Gastrocnemius medialis (tissue), 4 donors: Measurements from ENCODE around the gene ADARB2. TPM values are rescaled to one million over a fixed set of nuclear protein-coding genes. Genes with fewer than 3 reads are reported as not detected.

Experiments used
- ATAC-seq, 2 donors: fragments of 150-250 bp; one replicate each; pipeline ENCODE4 v1.9.1; 2016
- DNase-seq, 2 donors: peaks; one replicate each; pipeline ENCODE4 v3.0.0-alpha.2; 2019
- H3K27ac ChIP-seq, 4 donors: fragments of 200-600 bp; sonication (generic); 1 replicate in 1 of 4; 2 replicates in 3 of 4; pipeline ENCODE4 v1.5.1; 2016 to 2018; ENCODE audit warnings: mild to moderate bottlenecking in 2 of 4, moderate library complexity in 1 of 4
- H3K27me3 ChIP-seq, 3 donors: fragments of 200-600 bp; sonication (generic) in 2 of 3; 1 replicate in 1 of 3; 2 replicates in 2 of 3; pipeline versions ENCODE4 v1.5.1 to v1.6.0; 2016 to 2019; ENCODE audit warnings: mild to moderate bottlenecking in 1 of 3, moderate library complexity in 1 of 3
- H3K36me3 ChIP-seq, 2 donors: fragments of 200-600 bp; sonication (generic) in 1 of 2; one replicate each; pipeline ENCODE4 v1.5.1; 2017 to 2018
- H3K4me1 ChIP-seq, 2 donors: fragments of 200-600 bp; sonication (generic) in 1 of 2; one replicate each; pipeline ENCODE4 v1.5.1; 2016 to 2017; ENCODE audit warnings: mild to moderate bottlenecking in 2 of 2
- H3K4me3 ChIP-seq, 4 donors: fragments of 200-600 bp; sonication (generic) in 3 of 4; 1 replicate in 1 of 4; 2 replicates in 3 of 4; pipeline ENCODE4 v1.5.1; 2016 to 2019; ENCODE audit warnings: mild to moderate bottlenecking in 2 of 4
- H3K9me3 ChIP-seq, 3 donors: fragments of 200-600 bp; sonication (generic) in 2 of 3; 1 replicate in 1 of 3; 2 replicates in 2 of 3; pipeline ENCODE4 v1.5.1; 2016 to 2019
- POLR2A ChIP-seq, 2 donors: fragments of 450-650 bp; IDR thresholded peaks; one replicate each; pipeline ENCODE4 v1.6.1; 2017; ENCODE audit warnings: antibody characterized with exemption in 2 of 2, mild to moderate bottlenecking in 2 of 2, moderate library complexity in 2 of 2
- in situ Hi-C, 4 donors: fragments of 200-750 bp; cut with MboI; loops; one replicate each; pipeline versions ENCODE4 v1.15.0 to v1.8.0; 2017; ENCODE audit warnings: low sequenced_read_pairs in 4 of 4
- intact Hi-C: fragments of 100-400 bp; cut with DNase I; formaldehyde crosslinking; loops from one replicate; pipeline ENCODE4 v1.15.1; 2023; ENCODE audit warnings: low total_unique reads
- total RNA-seq, 4 donors: library from RNA; depleted of rRNA; stranded (reverse); fragments of >200 nt; gene quantifications; one replicate each; pipeline versions ENCODE4 v1.1.0 to v1.2.3, GENCODE V29; 2016
- TF ChIP-seq, protein P1 (sequence below), 5 experiments: fragments of 450-650 bp in 3 of 5; fragments of 200-600 bp in 2 of 5; sonication (generic) in 2 of 5; IDR thresholded peaks in 4 of 5; conservative IDR thresholded peaks in 1 of 5; 1 replicate in 4 of 5; 2 replicates in 1 of 5; pipeline ENCODE4 v1.5.1; 2016 to 2019; ENCODE audit warnings: antibody characterized with exemption in 5 of 5, mild to moderate bottlenecking in 3 of 5, moderate library complexity in 3 of 5

Gene ADARB2
- total RNA-seq, 4 donors from 2014 or later = 0.07 to 0.87 (median 0.10) TPM

DNA sequence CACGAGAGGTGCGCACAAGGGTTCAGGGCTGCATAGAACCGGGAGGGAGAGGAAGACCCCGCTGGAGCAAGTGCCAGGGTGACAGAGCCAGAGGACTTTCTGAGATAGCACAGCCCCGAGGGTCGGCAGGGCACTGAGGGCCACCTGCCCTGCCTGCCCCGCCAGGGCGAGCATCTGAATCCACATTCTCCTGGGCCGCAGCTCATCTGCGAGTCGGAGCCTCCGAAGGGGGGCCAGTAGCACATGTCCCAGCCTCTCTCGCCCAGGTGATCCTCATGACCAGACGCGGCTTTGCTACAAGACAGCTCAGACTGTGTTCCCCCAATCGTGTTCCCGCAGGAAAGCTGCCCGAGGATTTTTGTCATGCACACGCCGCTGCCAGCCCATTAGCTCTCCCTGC lies 71.2 kb downstream of the ADARB2 start:
- no peak for TF ChIP-seq POLR2A (IDR thresholded peaks at IDR 0.05)
- TF ChIP-seq, protein P1, sequence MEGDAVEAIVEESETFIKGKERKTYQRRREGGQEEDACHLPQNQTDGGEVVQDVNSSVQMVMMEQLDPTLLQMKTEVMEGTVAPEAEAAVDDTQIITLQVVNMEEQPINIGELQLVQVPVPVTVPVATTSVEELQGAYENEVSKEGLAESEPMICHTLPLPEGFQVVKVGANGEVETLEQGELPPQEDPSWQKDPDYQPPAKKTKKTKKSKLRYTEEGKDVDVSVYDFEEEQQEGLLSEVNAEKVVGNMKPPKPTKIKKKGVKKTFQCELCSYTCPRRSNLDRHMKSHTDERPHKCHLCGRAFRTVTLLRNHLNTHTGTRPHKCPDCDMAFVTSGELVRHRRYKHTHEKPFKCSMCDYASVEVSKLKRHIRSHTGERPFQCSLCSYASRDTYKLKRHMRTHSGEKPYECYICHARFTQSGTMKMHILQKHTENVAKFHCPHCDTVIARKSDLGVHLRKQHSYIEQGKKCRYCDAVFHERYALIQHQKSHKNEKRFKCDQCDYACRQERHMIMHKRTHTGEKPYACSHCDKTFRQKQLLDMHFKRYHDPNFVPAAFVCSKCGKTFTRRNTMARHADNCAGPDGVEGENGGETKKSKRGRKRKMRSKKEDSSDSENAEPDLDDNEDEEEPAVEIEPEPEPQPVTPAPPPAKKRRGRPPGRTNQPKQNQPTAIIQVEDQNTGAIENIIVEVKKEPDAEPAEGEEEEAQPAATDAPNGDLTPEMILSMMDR (IDR thresholded peaks at IDR 0.05 in 4 of 5, conservative IDR thresholded peaks at IDR 0.05 in 1 of 5) = no peak
- in situ Hi-C loops (no loop called here), intact Hi-C loops (no loop called here)

DNA sequence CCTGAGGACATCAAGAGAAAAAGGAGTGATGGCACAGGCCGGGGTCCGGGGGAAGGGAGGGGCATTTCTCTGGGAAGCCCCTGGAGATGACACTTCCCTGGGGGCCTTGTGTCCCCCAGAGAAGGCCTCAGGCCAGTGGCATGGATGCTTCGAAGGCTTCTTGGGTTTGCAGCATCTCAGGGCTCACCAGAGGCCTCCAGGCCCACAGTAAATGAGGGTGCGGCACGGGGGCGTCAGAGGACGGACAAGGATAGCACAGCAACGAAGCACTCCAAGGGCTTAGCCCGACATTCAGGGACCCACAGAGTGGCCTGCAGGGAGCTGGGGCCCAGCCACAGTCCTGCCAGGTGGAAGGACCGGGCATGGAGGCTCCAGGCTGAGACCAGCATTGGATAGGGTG lies 71.6 kb downstream of the ADARB2 start:
- no peaks in the 10 kb centered on the region for H3K36me3 ChIP-seq
- intact Hi-C loops = no loop called here
- no peaks in the 10 kb centered on the region for H3K27me3 ChIP-seq
- TF ChIP-seq, protein P1 (IDR thresholded peaks at IDR 0.05 in 4 of 5, conservative IDR thresholded peaks at IDR 0.05 in 1 of 5) = no peak
- TF ChIP-seq POLR2A (IDR thresholded peaks at IDR 0.05) = no peak
- DNase-seq = no peak
- no peaks in the 10 kb centered on the region for H3K9me3 ChIP-seq
- no peak for ATAC-seq
- in situ Hi-C loops = no loop called here
- no peaks in the 10 kb centered on the region for H3K4me1 ChIP-seq
- no peak overlapping the region for H3K27ac ChIP-seq
- no peak overlapping the region for H3K4me3 ChIP-seq

More for the DNA sequence above, 71.2 kb downstream of the ADARB2 start:
- ATAC-seq = no peak
- H3K9me3 ChIP-seq = no peaks in the 10 kb centered on the region
- no peak overlapping the region for H3K27ac ChIP-seq
- no peak for DNase-seq
- H3K36me3 ChIP-seq = no peaks in the 10 kb centered on the region
- H3K4me1 ChIP-seq = no peaks in the 10 kb centered on the region
- no peak overlapping the region for H3K4me3 ChIP-seq
- no peaks in the 10 kb centered on the region for H3K27me3 ChIP-seq

DNA sequence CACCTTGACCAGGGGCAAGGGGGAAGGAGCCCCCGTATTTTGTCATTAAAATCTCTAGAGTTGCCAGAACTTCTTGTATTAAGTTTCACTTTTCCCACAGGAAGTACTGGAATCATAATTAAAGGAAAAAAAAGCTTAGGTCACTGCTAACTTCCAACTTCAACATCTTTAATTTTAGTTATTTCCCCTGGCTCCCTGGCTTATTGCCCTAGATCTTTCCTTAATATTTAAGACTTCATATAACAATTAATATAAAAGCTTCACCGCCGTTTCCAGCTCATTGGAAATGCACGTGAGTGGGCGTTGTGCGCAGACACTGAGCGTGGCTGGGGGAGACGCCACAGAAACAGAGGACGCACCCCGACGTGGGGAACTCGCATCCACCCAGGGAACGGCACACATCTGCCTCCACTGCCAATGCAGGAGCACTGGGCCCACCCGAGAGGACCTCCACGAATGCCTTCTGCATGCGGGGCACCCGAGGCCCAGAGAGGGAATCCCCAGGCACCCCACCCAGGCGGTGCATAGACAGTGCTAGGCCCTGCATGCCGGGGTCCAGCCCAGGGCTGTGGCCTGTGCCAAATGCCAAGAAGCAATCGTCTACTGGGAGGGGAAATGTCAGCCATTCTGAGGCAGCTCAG lies 72.2 kb downstream of the ADARB2 start:
- Histone ChIP-seq H3K27me3 (no peaks in the 10 kb centered on the region), H3K4me1 (no peaks in the 10 kb centered on the region), H3K27ac (no peak overlapping the region), H3K4me3 (no peak overlapping the region), H3K36me3 (no peaks in the 10 kb centered on the region), H3K9me3 (no peaks in the 10 kb centered on the region)
- in situ Hi-C loops = no loop called here
- intact Hi-C loops = no loop called here
- ATAC-seq (no peak), DNase-seq (no peak)
- TF ChIP-seq POLR2A (IDR thresholded peaks at IDR 0.05) = no peak
- TF ChIP-seq, protein P1 (IDR thresholded peaks at IDR 0.05 in 4 of 5, conservative IDR thresholded peaks at IDR 0.05 in 1 of 5) = no peak

GRCh38 chr10:1664333-1664964 lies 72.9 kb downstream of the ADARB2 start:
- Histone ChIP-seq H3K9me3 (no peaks in the 10 kb centered on the region), H3K27me3 (no peaks in the 10 kb centered on the region), H3K36me3 (no peaks in the 10 kb centered on the region), H3K4me1 (no peaks in the 10 kb centered on the region), H3K4me3 (no peak overlapping the region), H3K27ac (no peak overlapping the region)
- no peak for DNase-seq
- ATAC-seq = no peak
- TF ChIP-seq POLR2A (IDR thresholded peaks at IDR 0.05) = no peak
- TF ChIP-seq, protein P1 (IDR thresholded peaks at IDR 0.05 in 4 of 5, conservative IDR thresholded peaks at IDR 0.05 in 1 of 5) = no peak
- intact Hi-C loops = no loop called here
- in situ Hi-C loops = no loop called here
